Coronary artery (tissue), 2 donors: Measurements from ENCODE around the gene MLLT3.

Experiments used
- DNase-seq: peaks from one replicate; pipeline ENCODE4 v3.0.0-alpha.2; 2017; ENCODE audit warnings: low spot score
- H3K27ac ChIP-seq, 2 donors: fragments of 200-600 bp; sonication (generic); one replicate each; pipeline ENCODE4 v1.5.1; 2016 to 2019
- H3K4me3 ChIP-seq: fragments of 200-600 bp; sonication (generic); 2 replicates; pipeline ENCODE4 v1.5.1; 2016; ENCODE audit warnings: mild to moderate bottlenecking, moderate library complexity
- CTCF ChIP-seq: fragments of 200-600 bp; sonication (generic); IDR thresholded peaks from one replicate; pipeline ENCODE4 v1.5.1; 2019; ENCODE audit warnings: antibody characterized with exemption

Gene MLLT3

DNA sequence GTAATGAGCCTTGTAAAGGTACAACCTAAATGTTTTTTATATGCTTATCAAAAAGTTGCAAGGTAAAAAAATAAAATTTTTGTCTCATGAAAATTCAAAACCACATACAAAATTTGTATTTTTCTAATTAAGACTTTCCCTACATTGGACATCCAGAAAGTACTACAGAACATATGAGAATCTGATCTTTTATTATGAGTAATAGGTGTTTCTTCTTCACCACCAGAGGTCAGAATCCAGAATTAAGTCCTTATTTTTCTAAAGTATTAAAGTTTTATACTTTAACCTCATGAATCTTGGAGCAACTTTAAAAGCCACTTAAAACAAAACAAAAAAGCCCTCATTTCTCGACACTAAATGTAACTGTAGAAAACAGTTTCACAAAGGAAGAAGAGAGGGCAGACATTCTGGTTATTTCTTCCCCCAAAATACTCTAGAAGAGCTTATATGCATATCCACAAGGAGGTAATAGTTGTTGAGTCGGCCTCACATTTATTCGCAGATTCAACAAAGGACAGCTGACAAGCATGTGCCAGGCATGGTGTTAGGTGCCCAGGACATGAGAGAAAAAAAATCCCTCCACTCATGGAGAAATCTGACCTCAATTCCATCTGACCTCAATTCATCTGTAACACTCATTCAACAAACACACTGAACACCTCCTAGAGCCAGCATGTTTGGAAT lies 69.3 kb downstream of the MLLT3 start:
- no peak for DNase-seq
- no peak overlapping the region for H3K27ac ChIP-seq

DNA sequence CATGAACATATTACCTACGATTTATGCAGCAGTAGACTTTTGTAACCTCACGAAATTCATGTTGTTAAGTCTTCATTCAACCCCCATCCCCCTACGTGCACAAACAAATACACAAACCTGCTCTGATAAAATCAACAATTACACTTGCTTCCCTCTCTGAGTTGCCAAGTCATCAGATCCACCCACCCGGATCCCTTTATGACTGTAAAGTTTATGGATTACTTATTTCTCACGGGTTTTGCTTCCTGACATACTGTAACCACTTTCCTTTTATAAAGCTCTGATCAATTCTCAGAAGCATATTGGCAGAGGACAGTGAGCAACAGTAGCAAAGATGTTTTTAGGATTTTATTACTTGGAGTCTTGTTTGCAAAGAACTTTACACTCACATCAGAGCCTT lies 70.5 kb downstream of the MLLT3 start:
- H3K4me3 ChIP-seq, result no peak overlapping the region
- no peak for TF ChIP-seq CTCF
- H3K27ac ChIP-seq, result no peak overlapping the region
- no peak for DNase-seq

More for the DNA sequence above, 69.3 kb downstream of the MLLT3 start:
- H3K4me3 ChIP-seq, result no peak overlapping the region
- TF ChIP-seq CTCF, result no peak

DNA sequence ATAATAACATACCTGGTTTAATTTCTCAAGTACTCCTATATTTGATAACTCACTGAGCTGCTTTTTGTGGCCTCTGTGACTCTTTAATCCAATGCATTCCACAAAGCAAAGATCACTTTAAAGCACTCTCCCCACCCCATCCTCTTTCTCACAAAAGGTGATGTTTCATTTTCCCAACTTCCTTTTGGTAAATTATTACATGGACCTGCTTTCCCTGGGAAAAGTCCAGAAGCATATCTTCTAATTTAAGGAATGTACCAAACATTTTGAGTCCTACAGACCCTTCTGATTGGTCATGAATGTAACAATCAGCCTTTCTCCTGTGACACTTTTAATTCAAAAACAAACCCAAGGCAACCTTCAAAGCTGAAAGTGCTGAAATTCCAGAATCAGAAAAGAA lies 71.1 kb downstream of the MLLT3 start:
- H3K4me3 ChIP-seq, result no peak overlapping the region
- DNase-seq, result no peak
- no peak overlapping the region for H3K27ac ChIP-seq
- TF ChIP-seq CTCF, result no peak

DNA sequence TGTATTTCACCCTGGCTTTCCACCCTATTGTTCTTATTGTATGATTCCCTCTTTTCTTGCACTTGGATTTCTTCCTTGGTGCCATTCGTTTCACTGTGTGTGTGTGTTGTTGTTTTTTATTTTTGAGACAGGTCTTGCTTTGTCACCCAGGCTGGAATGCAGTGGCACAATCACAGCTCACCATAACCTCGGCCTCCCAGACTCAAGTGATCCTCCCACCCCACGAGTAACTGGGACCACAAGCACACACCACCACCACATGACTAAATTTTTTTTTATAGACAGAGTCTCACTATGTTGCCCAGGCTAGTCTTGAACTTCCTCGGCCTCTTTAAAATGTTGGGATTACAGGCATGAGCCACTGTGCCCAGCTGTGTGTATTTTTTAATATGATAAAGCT lies 72.0 kb downstream of the MLLT3 start:
- TF ChIP-seq CTCF, result no peak
- H3K27ac ChIP-seq, result no peak overlapping the region
- DNase-seq, result no peak
- no peak overlapping the region for H3K4me3 ChIP-seq

GRCh38 chr9:20549053-20549452 lies 73.2 kb downstream of the MLLT3 start:
- TF ChIP-seq CTCF, result no peak
- no peak overlapping the region for H3K27ac ChIP-seq
- no peak for DNase-seq
- no peak overlapping the region for H3K4me3 ChIP-seq

- H3K4me3 ChIP-seq, result no peak overlapping the region
- no peak overlapping the region for H3K27ac ChIP-seq
- no peak for DNase-seq
- TF ChIP-seq CTCF, result no peak
Measured at GRCh38 chr9:20545023-20545622, 77.2 kb downstream of the MLLT3 start.

GRCh38 chr9:20540169-20540863 lies 82.0 kb downstream of the MLLT3 start:
- TF ChIP-seq CTCF, result no peak
- Histone ChIP-seq H3K27ac (no peak overlapping the region), H3K4me3 (no peak overlapping the region)
- no peak for DNase-seq
